ENCODE measurements around the gene TPCN2.

DNA sequence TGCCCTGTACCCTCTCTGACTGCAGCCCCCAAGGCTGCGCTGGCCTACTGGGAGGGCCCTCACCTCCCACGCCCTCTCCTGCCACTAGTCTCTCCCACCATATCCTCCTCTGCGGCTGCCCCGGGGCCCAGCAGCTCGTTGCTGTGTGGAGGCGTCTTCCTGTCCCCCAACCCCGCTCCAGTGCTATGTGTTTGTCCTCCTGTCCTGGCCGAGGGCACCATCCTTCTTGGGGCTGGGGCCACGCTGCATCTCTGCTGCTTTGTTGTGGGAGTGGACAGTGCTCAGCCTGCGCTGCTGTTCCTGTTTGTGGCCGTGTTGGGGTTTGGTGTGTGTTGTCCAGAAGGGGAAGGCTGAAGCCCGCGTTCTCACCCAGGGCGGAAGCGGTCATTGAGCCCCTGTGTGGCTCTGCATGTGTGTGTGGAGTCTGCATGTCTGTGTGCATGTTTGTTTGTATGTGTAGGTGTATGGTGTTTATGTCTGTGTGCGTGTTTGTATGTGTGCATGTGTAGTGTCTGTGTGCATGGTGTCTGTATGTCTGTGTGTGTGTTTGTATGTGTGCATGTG, 15.7 kb downstream of the TPCN2 start:
- TF ChIP-seq, protein P1, sequence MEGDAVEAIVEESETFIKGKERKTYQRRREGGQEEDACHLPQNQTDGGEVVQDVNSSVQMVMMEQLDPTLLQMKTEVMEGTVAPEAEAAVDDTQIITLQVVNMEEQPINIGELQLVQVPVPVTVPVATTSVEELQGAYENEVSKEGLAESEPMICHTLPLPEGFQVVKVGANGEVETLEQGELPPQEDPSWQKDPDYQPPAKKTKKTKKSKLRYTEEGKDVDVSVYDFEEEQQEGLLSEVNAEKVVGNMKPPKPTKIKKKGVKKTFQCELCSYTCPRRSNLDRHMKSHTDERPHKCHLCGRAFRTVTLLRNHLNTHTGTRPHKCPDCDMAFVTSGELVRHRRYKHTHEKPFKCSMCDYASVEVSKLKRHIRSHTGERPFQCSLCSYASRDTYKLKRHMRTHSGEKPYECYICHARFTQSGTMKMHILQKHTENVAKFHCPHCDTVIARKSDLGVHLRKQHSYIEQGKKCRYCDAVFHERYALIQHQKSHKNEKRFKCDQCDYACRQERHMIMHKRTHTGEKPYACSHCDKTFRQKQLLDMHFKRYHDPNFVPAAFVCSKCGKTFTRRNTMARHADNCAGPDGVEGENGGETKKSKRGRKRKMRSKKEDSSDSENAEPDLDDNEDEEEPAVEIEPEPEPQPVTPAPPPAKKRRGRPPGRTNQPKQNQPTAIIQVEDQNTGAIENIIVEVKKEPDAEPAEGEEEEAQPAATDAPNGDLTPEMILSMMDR (IDR thresholded peaks at IDR 0.05): no peak
- TF ChIP-seq POLR2A (IDR thresholded peaks at IDR 0.05): no peak
- no peak for TF ChIP-seq EP300 (IDR thresholded peaks at IDR 0.05)
